SK-N-SH treated with all-trans-retinoic acid at 6 μM for 48 hours (cell line): ENCODE measurements around the gene CIC.

Experiments
- ATAC-seq: fragments of 200-7000 bp; cut with Tn5 transposase; 3 replicates; pipeline ENCODE4 v1.9.1; 2020; ENCODE audit warnings: mild to moderate bottlenecking, moderate library complexity
- ARNTL ChIP-seq: fragments of 450-650 bp; formaldehyde crosslinking; IDR thresholded peaks from 2 replicates; pipeline ENCODE4 v1.5.0; 2020; ENCODE audit warnings: low read depth, mild to moderate bottlenecking, moderate library complexity, borderline replicate concordance
- BACH2 ChIP-seq: fragments of 250-450 bp; sonication (Bioruptor Pico); IDR thresholded peaks from 2 replicates; pipeline ENCODE4 v1.9.0; 2021; ENCODE audit warnings: mild to moderate bottlenecking, borderline replicate concordance
- CSDC2 ChIP-seq: fragments of 250-450 bp; sonication (Bioruptor Pico); IDR thresholded peaks from 2 replicates; pipeline ENCODE4 v1.5.0; 2020; ENCODE audit warnings: mild to moderate bottlenecking, moderate library complexity
- GLIS3 ChIP-seq: fragments of 250-450 bp; sonication (Bioruptor Pico); IDR thresholded peaks from 2 replicates; pipeline ENCODE4 v1.5.0; 2020; ENCODE audit warnings: mild to moderate bottlenecking, moderate library complexity
- ISL1 ChIP-seq: fragments of 250-450 bp; sonication (Bioruptor Pico); IDR thresholded peaks from 2 replicates; pipeline ENCODE4 v2.1.2; 2022; ENCODE audit warnings: mild to moderate bottlenecking, moderate library complexity
- OSR1 ChIP-seq: fragments of 250-450 bp; sonication (Bioruptor Pico); IDR thresholded peaks from 2 replicates; pipeline ENCODE4 v1.8.0; 2022; ENCODE audit warnings: moderate library complexity, mild to moderate bottlenecking, inconsistent platforms
- PPARA ChIP-seq: fragments of 250-450 bp; sonication (Bioruptor Pico); IDR thresholded peaks from 2 replicates; pipeline ENCODE4 v1.5.0; 2020; ENCODE audit warnings: mild to moderate bottlenecking, borderline replicate concordance
- SNAI2 ChIP-seq: fragments of 250-450 bp; sonication (Bioruptor Pico); IDR thresholded peaks from 2 replicates; pipeline ENCODE4 v1.5.0; 2020; ENCODE audit warnings: mild to moderate bottlenecking, moderate library complexity
- TCF4 ChIP-seq: fragments of 250-450 bp; sonication (Bioruptor Pico); IDR thresholded peaks from 2 replicates; pipeline ENCODE4 v1.8.0; 2021; ENCODE audit warnings: mild to moderate bottlenecking, moderate library complexity, borderline replicate concordance
- TOX ChIP-seq: fragments of 250-450 bp; sonication (Bioruptor Pico); IDR thresholded peaks from 2 replicates; pipeline ENCODE4 v1.8.0; 2021; ENCODE audit warnings: mild to moderate bottlenecking, moderate library complexity, borderline replicate concordance
- ZC3H10 ChIP-seq: fragments of 250-450 bp; sonication (Bioruptor Pico); IDR thresholded peaks from 2 replicates; pipeline ENCODE4 v1.5.1; 2021; ENCODE audit warnings: mild to moderate bottlenecking, moderate library complexity
- ZFP3 ChIP-seq: fragments of 250-450 bp; sonication (Bioruptor Pico); IDR thresholded peaks from 2 replicates; pipeline ENCODE4 v1.5.0; 2020; ENCODE audit warnings: mild to moderate bottlenecking, moderate library complexity
- ZFP30 ChIP-seq: fragments of 450-650 bp; formaldehyde crosslinking; IDR thresholded peaks from 2 replicates; pipeline ENCODE4 v1.5.0; 2022; ENCODE audit warnings: mild to moderate bottlenecking, moderate library complexity
- ZNF565 ChIP-seq: fragments of 450-650 bp; formaldehyde crosslinking; conservative IDR thresholded peaks from 2 replicates; pipeline ENCODE4 v1.5.0; 2020; ENCODE audit warnings: low read depth, mild to moderate bottlenecking, moderate library complexity
- ZNF70 ChIP-seq: fragments of 450-650 bp; formaldehyde crosslinking; IDR thresholded peaks from 2 replicates; pipeline ENCODE4 v1.5.0; 2020; ENCODE audit warnings: mild to moderate bottlenecking, moderate library complexity
- ZNF8 ChIP-seq: fragments of 450-650 bp; formaldehyde crosslinking; IDR thresholded peaks from 2 replicates; pipeline ENCODE4 v1.5.0; 2020; ENCODE audit warnings: mild to moderate bottlenecking, moderate library complexity
- TF ChIP-seq, protein P1 (sequence below): fragments of 250-450 bp; sonication (Bioruptor Pico); IDR thresholded peaks from 2 replicates; pipeline ENCODE4 v1.5.1; 2021; ENCODE audit warnings: mild to moderate bottlenecking, moderate library complexity
- TF ChIP-seq, protein P2 (sequence below): fragments of 250-450 bp; sonication (Bioruptor Pico); IDR thresholded peaks from 2 replicates; pipeline ENCODE4 v1.5.0; 2020; ENCODE audit warnings: mild to moderate bottlenecking, moderate library complexity
- TF ChIP-seq, protein P3 (sequence below): fragments of 250-450 bp; sonication (Bioruptor Pico); IDR thresholded peaks from 2 replicates; pipeline ENCODE4 v1.8.0; 2021; ENCODE audit warnings: low read depth, mild to moderate bottlenecking, moderate library complexity, borderline replicate concordance
- TF ChIP-seq, protein P4 (sequence below): fragments of 250-450 bp; sonication (Bioruptor Pico); IDR thresholded peaks from 2 replicates; pipeline ENCODE4 v1.8.0; 2020; ENCODE audit warnings: mild to moderate bottlenecking, moderate library complexity, borderline replicate concordance

Gene CIC

DNA sequence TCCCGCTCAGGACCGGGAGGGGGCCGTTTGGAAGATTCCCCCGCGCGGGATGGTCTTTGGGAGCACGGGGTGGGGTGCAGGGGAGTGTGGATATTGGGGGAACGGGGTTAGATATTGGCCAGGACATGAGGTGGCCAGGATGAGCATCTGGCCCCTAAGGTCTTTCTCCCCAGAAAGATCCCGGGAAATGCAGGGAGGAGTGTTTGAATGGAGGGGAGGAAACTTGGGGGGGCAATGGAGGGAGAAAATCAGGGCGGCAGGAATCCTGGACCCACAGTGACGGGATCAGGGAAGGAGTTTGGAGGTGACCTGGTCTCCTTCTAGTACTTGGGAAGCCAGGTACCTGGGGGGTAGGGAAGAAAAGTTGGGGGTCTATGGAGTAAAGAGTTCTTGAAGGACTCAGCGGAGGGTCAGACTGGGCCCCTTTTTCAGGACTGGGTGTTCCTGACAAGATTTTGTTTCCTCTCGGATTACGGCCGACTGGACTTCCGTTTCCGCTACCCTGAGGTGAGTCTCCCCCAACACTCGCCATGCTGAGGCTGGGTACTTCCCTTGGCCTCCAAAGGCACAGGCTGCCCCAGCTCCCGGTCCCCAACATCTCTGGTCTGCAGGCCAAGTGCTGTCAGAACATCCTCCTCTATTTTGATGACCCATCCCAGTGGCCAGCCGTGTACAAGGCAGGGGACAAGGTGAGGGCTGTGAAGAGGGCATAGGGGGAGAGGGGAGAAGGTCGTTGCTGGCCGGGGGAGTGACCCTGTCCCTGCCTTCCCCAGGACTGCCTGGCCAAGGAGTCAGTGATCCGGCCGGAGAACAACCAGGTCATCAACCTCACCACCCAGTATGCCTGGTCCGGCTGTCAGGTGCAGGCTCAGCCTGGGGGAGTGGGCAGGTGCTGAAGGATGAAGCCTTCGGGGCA lies 45.0 kb downstream of the CIC start:
- TF ChIP-seq CSDC2 (CRISPR knock-in tag) = no peak
- TF ChIP-seq ZNF565 = no peak
- no peak for TF ChIP-seq TCF4 (CRISPR knock-in tag)
- ATAC-seq = no peak

DNA sequence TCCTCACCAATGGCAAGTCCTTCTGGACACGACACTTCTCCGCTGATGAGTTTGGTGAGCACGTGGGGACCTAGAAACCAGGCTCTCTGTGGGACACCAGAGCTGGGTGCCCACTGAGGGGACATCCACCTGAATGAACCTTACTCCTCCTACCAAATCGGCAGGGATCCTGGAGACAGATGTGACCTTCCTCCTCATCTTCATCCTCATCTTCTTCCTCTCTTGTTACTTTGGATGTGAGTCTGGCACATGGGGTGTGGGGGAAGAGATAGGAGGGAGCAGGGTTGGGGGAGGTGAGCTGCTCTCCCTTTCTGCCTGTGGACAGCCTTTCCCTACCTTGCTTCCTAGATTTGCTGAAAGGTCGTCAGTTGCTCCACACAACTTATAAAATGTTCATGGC lies 46.0 kb downstream of the CIC start:
- no peak for ATAC-seq
- TF ChIP-seq ZC3H10 (CRISPR knock-in tag) (no peak), ZFP30 (no peak), SNAI2 (CRISPR knock-in tag) (no peak), ZNF70 (CRISPR knock-in tag) (no peak), ISL1 (CRISPR knock-in tag) (no peak), PPARA (CRISPR knock-in tag) (no peak), ZNF565 (no peak), TCF4 (CRISPR knock-in tag) (no peak), BACH2 (no peak), OSR1 (CRISPR knock-in tag) (no peak), TOX (no peak), CSDC2 (CRISPR knock-in tag) (no peak)
- TF ChIP-seq, protein P1, sequence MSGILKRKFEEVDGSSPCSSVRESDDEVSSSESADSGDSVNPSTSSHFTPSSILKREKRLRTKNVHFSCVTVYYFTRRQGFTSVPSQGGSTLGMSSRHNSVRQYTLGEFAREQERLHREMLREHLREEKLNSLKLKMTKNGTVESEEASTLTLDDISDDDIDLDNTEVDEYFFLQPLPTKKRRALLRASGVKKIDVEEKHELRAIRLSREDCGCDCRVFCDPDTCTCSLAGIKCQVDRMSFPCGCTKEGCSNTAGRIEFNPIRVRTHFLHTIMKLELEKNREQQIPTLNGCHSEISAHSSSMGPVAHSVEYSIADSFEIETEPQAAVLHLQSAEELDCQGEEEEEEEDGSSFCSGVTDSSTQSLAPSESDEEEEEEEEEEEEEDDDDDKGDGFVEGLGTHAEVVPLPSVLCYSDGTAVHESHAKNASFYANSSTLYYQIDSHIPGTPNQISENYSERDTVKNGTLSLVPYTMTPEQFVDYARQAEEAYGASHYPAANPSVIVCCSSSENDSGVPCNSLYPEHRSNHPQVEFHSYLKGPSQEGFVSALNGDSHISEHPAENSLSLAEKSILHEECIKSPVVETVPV (CRISPR knock-in tag) = no peak

DNA sequence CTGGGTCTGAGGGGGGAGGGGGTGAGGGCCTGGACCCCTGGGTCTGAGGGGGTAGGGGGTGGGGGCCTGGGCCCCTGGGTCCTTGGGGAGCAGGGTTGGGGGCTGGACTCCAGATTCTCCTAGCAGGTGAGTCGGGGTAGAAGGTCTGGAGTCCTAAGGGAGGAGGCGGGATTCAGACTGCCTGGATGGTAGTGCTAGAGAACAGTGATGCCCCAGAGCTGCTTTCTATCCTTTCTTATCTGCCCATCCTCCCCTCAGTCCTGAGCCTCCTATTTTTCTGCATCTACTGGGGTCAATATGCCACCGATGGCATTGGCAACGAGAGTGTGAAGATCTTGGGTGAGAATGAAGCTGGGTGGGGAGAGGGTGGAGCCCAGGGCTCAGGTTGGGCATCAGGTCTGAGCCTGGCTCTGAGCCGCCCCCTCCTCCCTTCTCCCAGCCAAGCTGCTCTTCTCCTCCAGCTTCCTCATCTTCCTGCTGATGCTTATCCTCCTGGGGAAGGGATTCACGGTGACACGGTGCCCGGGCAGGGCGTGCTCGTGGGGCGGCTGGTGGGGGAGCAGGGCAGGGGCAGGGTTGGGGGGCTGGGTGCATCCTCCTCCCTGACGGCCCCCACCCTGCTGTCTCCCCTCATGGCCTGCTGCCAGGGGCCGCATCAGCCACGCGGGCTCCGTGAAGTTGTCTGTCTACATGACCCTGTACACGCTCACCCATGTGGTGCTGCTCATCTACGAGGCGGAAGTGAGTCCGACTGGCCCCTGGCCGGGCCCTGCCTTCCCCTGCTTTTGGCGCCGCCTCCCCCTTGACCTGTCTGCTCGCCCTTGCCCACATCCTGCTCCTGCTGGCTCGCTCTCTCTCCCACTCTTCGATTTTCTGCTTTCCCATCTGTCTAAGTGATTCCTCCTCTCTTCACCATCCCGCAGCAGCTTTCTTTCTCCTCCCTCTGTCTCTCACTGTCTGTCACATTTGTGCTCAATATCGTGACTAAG lies 47.5 kb downstream of the CIC start:
- TF ChIP-seq CSDC2 (CRISPR knock-in tag) (no peak), ZC3H10 (CRISPR knock-in tag) (no peak), ZFP30 (no peak), GLIS3 (no peak), ARNTL (CRISPR knock-in tag) (no peak), TOX (no peak), ZFP3 (CRISPR knock-in tag) (no peak), ZNF565 (no peak), TCF4 (CRISPR knock-in tag) (no peak), ZNF8 (CRISPR knock-in tag) (no peak)
- TF ChIP-seq, protein P1 (CRISPR knock-in tag) = no peak
- TF ChIP-seq, protein P2, sequence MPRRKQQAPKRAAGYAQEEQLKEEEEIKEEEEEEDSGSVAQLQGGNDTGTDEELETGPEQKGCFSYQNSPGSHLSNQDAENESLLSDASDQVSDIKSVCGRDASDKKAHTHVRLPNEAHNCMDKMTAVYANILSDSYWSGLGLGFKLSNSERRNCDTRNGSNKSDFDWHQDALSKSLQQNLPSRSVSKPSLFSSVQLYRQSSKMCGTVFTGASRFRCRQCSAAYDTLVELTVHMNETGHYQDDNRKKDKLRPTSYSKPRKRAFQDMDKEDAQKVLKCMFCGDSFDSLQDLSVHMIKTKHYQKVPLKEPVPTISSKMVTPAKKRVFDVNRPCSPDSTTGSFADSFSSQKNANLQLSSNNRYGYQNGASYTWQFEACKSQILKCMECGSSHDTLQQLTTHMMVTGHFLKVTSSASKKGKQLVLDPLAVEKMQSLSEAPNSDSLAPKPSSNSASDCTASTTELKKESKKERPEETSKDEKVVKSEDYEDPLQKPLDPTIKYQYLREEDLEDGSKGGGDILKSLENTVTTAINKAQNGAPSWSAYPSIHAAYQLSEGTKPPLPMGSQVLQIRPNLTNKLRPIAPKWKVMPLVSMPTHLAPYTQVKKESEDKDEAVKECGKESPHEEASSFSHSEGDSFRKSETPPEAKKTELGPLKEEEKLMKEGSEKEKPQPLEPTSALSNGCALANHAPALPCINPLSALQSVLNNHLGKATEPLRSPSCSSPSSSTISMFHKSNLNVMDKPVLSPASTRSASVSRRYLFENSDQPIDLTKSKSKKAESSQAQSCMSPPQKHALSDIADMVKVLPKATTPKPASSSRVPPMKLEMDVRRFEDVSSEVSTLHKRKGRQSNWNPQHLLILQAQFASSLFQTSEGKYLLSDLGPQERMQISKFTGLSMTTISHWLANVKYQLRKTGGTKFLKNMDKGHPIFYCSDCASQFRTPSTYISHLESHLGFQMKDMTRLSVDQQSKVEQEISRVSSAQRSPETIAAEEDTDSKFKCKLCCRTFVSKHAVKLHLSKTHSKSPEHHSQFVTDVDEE (CRISPR knock-in tag) = no peak
- TF ChIP-seq, protein P3, sequence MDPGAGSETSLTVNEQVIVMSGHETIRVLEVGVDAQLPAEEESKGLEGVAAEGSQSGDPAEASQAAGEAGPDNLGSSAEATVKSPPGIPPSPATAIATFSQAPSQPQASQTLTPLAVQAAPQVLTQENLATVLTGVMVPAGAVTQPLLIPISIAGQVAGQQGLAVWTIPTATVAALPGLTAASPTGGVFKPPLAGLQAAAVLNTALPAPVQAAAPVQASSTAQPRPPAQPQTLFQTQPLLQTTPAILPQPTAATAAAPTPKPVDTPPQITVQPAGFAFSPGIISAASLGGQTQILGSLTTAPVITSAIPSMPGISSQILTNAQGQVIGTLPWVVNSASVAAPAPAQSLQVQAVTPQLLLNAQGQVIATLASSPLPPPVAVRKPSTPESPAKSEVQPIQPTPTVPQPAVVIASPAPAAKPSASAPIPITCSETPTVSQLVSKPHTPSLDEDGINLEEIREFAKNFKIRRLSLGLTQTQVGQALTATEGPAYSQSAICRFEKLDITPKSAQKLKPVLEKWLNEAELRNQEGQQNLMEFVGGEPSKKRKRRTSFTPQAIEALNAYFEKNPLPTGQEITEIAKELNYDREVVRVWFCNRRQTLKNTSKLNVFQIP (CRISPR knock-in tag) = no peak
- TF ChIP-seq, protein P4, sequence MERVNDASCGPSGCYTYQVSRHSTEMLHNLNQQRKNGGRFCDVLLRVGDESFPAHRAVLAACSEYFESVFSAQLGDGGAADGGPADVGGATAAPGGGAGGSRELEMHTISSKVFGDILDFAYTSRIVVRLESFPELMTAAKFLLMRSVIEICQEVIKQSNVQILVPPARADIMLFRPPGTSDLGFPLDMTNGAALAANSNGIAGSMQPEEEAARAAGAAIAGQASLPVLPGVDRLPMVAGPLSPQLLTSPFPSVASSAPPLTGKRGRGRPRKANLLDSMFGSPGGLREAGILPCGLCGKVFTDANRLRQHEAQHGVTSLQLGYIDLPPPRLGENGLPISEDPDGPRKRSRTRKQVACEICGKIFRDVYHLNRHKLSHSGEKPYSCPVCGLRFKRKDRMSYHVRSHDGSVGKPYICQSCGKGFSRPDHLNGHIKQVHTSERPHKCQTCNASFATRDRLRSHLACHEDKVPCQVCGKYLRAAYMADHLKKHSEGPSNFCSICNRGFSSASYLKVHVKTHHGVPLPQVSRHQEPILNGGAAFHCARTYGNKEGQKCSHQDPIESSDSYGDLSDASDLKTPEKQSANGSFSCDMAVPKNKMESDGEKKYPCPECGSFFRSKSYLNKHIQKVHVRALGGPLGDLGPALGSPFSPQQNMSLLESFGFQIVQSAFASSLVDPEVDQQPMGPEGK (CRISPR knock-in tag) = no peak
- ATAC-seq = no peak
